Renal pelvis (tissue), 4 donors: ENCODE data around the gene DAAM1. TPM values are rescaled to one million over a fixed set of nuclear protein-coding genes. Genes with fewer than 3 reads are reported as not detected.

Experiments used
- DNase-seq: peaks from one replicate; pipeline ENCODE4 v3.0.0-alpha.2; 2013
- polyA plus RNA-seq, 3 donors: library from polyadenylated mRNA; unstranded; fragments of 120-200 nt; gene quantifications; one replicate each; pipeline ENCODE4 v1.2.1, GENCODE V29; 2013; ENCODE audit not compliant: insufficient read length in 3 of 3

DAAM1 gene
- polyA plus RNA-seq, 3 donors: 46.6 to 51.4 (median 50.0) TPM

DNA sequence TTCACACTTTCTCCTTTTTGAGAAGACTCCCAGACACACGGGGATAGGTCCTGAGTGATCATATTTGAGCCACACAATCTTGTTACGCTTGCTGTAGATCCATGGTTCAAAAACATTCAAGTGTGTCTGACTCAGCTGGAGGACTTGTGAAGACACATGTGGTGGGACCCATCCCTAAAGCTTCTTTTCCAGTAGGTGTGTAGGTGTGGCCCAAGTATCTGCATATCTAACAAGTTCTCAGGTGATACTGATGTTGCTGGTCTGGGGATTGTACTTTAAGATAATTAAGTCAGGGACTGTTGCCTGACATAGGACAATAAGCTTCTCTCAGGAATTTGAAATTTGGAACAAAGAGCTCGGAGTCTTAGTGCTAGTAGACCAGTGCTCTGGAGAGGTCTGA lies 4.1 kb upstream of the DAAM1 start:
- no peak for DNase-seq

DNA sequence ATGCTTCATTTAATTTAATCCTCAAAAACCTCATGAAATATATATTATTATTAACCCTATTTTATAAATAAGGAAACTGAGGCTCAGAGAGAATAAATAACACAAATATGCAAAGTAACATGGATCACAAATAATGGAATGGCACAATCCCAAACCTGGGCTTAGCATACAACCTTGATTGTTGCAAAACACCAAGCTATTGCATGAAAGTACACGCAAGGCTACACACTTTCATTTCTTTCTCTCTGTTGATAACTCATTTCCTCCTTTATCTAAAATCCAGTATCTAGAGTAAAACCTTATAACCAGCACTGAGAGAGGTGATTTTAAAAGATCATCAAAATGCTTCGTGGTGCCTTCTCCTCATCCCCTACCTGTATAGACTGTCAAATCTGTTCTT lies 2.8 kb upstream of the DAAM1 start:
- no peak for DNase-seq

DNA sequence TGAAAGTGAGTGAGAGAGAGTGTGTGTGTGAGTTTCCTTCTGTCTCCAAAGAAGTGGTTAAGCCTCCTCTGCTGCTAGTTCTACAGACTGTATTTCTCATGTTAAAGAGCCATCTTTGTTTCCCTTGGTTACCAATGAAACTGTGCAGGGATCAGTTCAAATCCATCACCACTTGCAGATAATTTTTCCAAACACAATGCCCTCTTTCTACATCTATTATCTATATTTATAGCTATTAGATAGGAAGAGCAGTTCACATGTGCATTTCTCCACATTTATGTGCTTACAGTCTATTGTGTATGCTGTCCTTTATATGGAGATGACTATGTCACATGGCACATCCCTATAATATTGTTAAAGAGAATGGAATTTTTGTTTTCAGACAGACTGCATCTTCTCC lies 2.2 kb upstream of the DAAM1 start:
- no peak for DNase-seq

DNA sequence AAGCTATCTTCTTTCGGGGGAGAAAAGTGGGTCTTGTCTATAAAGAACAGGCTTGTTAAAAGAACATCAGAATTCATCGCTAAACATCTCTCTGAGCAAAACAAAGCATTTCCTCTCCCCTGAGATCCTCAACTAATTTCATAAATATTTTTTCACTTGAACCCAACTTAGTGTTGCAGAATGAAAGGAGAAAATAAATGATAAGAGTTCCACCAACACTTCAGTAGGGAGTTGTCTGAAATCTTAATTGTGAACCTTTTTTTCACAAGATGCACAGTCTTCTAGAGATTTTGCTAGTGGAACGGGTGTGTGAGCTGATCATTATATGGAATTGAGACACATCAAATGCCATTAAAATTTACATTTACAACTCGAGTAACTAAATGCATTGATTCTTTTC lies 1.3 kb upstream of the DAAM1 start:
- no peak for DNase-seq

DNA sequence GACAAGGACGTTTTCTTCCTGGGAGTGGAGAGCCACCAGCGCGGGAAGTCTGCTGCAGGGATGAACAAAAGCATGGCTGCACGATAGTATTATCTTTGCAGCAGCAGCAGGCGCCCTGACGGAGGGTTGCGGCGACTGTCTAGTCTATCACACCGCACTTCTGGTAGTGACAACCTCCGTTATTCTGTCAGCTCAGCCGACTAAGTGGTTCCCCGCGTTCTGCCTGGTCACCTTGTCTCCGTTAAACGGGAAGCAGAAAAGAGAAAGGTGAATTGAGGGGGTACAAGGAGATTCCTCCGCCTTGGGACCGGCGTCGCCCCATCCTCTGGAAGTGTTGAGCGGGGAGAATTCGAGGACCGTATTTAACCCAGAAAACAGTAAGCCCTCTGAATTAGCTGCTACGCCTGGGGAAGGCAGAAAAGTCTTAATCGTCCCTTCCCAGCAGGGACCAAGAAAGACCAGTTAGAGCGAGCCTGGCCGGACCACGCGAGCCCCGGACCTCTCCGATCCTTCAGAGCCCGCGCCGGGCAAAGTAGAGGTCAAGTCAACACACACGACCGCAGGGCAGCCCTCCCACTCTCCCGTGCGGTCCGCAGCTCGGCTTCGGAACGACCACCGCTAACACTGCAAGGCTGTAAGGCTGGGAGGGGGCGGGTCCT lies 536 bp upstream of the DAAM1 start:
- no peak for DNase-seq

DNA sequence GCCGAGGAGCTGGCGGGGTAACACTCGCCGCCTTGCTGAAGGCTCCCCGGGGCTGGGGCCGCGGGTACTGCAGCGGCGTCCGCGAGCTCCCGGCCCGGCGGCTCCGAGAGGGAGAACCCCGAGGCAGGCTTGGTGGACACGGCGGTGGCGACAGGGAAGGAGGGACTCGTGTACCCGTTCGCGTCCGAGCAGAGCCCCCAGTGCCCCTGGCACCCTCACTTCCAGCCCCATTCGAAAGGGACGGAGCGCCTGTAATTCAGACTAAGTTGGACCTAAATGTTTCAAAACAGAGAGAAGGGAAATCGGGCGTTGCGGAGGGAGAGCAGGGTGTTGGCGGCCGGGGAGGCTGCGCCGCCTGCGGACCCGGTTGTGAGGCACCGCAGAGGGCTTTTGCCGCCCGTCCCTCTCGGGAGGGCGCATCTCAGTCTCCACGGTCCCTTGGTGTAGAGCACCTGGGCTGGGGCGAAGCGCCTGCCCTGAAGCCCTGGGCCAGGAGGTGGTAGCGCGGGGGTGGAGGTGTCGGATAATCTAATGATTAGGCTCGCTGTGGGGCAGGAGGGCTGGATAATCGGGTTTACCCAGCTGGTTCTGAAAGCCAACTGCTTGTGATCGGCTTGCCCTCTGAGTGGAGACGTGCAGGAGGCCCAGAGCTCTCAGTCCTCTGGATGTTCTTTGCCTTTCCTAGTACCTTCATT lies 771 bp downstream of the DAAM1 start:
- no peak for DNase-seq

DNA sequence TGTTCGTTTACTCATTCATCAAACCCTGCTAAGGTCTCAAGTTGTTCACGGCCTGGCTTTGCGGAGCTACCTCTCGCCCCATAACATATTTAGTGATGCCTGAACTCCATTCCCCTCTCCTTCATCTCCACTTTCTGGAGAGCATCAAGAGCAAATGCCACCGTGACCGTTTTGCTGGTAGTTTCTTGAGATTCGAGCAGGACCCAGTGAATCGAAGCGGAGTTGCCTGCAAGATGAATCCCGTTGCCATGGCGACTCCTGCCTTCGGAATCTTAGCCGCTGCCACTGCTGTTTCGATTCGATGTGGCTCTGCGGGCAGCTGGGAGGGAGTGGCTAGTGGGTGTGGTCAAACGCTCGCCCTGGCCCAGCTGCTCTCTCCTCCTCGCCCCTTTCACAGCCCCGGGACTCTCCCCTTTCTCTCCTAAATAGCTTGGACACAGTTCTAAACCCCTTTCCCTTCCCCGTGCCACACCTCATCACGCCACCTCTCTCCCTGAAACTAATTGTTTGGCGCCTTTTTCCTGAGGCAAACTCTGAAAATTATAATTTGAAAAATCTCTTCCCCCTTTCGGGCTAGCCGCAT lies 1.4 kb downstream of the DAAM1 start:
- peak; percentile 92 for DNase-seq

DNA sequence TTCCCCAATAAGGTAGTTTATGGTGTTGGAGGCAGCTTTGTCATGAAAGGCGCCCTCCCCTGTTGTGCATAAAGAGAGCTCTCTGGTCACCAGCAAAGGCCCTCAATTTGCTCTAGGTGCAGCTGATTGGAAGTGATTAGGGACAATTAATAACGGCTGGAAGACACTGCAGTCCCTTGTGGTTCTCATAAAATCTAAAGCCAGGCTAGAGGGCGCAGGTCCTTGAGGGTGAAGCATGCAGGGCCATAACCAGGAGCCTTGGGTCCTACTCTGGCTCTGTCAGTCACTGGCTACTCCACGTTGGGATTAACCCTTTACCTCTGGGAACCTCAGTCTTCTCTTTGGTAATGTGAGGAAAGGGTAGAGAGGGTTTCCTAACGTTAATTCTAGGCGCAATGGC lies 1.9 kb downstream of the DAAM1 start:
- no peak for DNase-seq

DNA sequence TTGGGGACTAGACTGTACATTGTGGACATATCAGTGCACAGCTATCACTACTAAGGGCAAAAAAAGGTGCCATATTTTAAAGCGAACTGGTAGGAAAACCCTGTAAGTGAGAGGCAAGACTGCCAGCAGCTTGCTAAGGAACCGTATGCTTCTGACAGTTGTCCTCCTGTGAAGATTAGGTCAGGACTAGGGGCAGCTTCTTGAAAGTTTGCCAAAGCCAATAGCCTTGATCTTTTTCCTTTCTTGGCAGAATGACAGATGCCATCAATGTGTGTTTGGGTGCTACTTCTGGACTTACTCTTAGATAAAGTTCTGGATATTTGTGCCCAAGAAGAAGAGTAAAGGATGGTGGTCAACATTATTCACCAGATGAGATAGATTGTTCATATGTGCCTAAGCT lies 7.4 kb downstream of the DAAM1 start:
- no peak for DNase-seq

DNA sequence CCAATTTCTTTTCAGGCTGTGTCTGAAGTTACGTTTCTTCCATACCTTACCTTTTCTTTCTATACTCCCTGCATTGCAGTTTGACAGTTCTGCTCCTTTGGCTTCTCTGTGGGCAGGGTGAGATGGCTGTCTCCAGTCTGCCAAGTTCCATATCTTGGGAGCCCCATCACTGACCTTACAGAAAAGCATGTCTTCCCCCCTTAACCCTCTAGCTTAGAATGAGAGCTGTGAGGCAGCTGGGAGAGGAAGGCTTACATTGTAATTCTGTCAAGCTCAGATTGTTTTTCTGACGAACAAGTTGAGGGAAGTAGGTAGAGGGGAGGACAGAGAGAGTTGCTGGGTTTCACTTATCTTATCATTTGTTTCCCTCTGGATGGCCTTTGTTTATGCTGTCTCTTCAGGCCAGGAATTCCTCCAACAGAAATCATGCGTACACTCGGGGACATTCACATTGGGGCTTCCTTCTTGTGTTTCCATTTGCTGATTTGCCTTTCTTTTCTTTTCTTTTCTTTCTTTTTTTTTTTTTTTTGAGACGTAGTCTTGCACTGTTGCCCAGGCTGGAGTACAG lies 9.3 kb downstream of the DAAM1 start:
- no peak for DNase-seq

DNA sequence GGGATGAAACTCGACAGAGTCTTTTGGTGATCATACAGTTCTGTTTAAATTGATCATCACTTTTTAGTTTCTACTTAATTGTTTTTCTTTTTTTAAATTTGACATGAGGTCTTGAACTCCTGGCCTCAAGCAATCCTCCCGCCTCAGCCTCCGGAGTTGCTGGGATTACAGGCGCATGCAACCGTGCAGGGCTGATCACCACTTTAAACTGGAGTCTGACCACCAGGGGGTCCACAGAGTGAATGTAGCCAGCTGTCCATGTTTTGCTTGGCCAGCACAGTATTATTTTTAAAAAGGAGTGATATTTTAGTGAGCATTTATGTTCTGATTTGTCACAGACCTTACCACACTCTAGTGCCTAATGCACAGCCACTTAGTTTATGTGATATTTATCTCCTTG lies 10.7 kb downstream of the DAAM1 start:
- DNase-seq: no peak

DNA sequence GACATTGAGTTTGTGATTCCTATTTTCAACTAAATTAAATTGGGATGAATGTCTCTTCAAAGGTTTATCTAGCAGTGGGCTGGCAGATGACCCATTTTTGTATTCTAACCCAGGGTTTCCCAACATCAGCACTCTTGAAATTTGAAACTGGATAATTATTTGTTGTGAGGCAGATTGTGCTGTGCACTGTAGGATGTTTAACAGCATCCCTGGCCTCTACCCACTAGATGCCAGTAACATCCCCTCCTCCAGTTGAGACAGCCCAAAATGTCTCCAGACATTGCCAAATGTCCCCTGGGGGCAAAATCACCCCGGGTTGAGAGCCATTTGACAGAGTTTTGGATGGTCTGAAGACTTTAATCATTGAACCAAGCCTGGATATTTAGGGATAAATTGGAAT lies 11.1 kb downstream of the DAAM1 start:
- DNase-seq: no peak

DNA sequence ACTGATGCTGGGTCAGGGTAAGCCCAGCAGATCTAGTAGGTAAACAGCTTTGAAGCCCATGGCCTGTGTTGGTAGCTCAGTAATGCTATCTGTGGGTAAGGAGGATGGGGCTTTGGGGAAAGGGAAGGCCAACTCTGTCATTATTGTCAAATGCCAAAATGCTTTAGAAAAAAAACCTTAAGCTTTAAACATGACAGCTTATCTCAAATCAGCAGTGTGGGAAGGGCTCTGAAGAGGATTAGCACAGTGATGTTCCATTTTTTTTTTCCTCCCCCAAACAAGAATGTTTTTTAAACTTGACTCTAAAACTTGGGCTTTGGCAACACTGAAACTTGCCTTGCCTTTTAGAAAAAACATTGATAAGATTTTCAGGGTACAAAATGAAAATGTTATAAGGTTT lies 11.7 kb downstream of the DAAM1 start:
- no peak for DNase-seq

DNA sequence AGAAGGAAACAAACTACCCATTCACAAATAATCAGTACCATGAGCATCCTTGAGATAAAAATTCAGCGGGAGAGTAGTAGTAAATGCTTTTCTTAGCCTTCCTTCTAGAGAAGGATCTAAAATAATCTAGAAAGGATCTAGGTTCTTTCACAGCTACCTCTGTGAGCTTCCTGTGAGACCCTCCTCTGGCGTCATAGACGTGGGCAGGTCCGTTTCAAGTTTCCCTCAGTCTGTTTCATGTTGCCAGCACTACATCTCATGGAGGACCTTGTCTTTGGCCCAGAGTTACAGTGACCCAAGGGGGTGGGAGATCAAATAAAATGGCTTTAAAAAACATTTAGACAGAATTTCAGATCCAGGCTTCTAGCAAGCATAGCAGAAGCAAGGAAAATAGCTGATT lies 13.6 kb downstream of the DAAM1 start:
- DNase-seq: peak; percentile 47

DNA sequence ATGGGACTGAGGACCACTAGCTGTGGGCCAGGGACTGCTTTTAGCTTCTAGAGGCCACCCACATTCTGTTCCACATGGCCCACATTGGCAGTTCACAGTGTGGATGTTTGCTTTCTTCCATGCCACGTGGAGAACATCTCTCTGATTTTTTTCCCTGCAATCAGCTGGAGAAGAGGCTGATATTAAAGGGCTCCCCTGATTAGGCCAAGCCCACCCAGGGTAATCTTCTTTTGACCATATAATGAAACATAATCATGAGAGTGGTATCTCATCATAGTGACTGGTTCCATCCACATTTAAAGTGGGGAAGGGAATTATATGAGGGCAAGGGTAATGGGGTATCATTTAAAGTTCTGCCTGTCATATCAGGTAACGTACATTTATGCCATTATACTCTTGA lies 15.8 kb downstream of the DAAM1 start:
- no peak for DNase-seq

DNA sequence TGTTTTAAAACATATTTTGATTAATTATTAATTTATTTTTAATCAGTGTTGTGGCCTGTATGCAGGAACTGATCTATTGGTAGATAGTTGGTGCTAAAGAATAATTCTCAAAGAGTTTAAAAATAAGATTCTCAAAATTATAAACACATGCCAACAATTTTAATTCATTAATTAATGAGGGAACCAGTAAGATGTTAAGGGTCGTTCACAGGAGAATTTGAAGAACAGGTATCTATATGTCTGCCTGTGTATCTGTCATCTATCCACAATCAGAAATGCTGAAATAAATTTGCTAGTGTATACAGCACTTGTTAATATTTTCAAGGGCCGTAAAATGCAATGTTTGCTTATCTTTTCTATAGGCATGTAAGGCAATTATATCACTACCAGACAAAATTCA lies 18.4 kb downstream of the DAAM1 start:
- no peak for DNase-seq

DNA sequence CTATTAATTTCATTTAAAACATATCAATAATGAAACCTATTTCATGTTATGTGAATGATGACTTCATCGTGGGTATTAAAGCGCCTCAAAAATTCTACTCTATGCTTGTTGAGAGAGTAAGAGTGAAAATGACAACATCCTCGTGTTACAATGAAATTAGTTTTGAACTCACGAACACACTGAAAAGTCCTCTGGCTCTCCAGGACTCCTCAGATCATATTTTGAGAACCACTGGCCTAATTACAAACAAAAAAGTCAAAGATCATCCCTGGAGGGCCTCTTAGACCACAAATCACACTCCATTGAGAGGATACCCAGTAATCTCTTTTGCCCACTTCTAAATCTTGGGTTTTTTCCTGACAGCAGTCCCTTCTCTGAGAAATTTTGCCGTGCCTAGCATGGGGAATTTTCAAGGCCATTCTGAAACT lies 19.1 kb downstream of the DAAM1 start:
- DNase-seq: no peak

DNA sequence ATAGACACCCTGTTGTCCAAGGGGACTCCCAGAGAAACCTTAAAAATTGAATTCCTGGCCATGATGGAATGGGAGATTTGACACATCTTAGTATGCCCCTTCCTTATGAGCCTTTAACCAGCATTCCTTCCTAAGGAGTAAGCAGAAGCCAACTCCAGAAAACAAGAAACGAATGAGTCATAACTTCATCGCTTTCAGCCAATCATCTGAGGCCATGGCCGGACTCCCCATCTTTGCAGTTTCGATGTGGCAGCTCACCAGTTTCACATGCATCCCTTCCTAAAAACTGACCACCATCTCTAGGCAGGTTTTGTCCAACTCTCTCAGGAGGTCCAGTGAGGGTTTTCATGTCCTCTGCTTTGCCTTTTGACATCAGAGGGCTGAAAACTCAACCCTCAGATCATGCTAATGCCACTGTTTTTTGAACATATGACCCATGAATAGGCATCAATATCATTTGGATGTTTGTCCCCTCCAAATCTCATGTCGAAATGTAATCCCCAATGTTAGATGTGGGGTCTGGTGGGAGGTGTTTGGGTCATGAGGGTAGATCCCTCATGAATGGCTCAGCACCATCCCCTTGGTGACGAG lies 19.9 kb downstream of the DAAM1 start:
- DNase-seq: no peak

DNA sequence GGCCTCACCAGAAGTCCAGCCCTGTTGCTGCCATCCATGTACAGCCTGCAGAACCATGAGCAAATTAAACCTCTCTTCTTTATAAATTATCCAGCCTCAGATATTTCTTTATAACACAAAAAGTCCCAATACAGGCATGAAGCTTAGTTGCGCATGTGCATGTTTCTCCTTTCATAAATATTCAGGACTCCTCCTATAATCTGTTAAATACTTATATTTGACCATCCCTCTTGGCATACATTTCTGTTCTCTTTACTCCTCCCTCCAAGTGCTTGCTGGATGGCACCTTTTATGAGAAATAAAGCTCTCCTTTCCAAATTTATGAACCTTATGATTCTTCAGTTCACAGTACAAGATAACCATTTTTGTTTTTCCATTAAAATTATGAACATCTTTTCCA lies 20.5 kb downstream of the DAAM1 start:
- DNase-seq: no peak

DNA sequence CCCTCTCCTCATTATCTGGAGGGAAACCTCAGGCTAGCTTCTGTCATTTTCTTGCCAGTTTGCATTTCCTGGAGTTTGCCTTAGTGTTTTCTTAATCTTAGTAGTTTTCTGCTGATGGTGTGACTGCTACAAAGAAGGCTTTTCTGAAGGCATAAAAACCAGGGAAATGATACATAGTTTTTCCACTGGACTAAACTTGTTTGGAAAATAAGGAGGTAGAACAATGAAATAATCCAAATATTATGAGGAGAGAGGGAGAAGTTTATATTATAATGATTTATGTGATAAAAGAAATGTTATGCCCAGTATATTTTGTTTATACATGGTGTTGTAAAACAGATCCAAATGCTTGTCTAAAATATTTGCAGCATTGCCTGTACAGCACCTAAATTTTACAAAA lies 22.2 kb downstream of the DAAM1 start:
- DNase-seq: no peak

DNA sequence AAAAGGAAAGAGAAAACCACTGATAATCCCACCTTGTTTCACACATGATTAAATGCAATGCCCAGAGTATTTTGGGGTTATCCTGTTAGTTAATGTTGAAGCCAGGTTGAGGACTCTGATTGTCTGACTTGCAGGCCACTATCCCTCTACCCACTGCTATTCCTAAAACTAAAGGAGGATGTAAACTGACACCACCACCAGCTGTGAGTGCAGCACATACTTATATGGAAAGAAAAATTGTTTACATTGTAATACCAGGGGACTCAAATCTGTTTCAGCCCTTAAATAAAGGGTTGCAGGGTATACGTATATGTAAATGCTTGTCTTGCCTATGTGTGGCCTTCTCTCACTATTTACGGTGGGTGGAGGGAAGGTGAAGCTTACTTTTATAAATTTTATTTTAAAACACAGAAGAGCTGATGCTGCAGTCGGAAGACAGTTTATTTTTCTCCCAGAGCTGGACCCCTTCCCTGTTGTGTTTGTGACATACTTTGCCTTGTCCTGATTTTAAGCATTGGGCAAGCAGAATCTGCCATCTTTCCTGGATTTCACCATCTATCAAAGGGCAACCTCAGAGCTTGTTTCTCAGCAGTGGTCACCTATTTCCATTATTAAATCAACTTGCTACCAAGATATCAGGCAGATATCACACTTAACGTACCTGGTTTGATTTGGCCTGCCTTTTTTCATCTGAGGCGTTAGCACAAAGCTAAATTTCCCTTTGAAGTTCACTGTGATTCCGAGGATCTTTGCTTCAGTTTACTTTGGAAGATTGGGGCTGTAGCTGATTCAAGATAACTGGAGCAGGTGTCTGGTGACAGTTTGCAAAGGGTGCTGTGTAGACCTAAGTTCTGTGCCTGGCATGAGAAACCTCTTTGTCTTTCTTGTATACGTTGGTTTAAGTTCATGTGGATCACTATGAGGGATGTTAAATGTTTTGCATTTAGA lies 25.2 kb downstream of the DAAM1 start:
- no peak for DNase-seq
